Lung (tissue), 12 donors: Measurements from ENCODE around the gene EPDR1. TPM values are rescaled to one million over a fixed set of nuclear protein-coding genes. Genes with fewer than 3 reads are reported as not detected.

ENCODE experiments used
- ATAC-seq: fragments of 200-7000 bp; cut with Tn5 transposase; one replicate; pipeline ENCODE4 v1.9.1; 2020; ENCODE audit warnings: moderate number of reproducible peaks; ENCODE audit not compliant: insufficient read depth, low FRiP score
- DNase-seq, 3 donors: peaks; one replicate each; pipeline ENCODE4 v3.0.0-alpha.2; 2013 to 2017
- H3K27ac ChIP-seq, 2 donors: one replicate each; pipeline ENCODE4 v1.5.1; 2013; ENCODE audit warnings: mild to moderate bottlenecking in 2 of 2, moderate library complexity in 2 of 2, control low read depth in 1 of 2, inconsistent platforms in 1 of 2, low read depth in 1 of 2, low read length in 1 of 2
- H3K27me3 ChIP-seq, 3 donors: one replicate each; pipeline ENCODE4 v1.5.1; 2013; ENCODE audit warnings: low read length in 2 of 3; ENCODE audit not compliant: control insufficient read depth in 3 of 3, insufficient read depth in 3 of 3
- H3K36me3 ChIP-seq, 4 donors: one replicate each; pipeline ENCODE4 v1.5.1; 2013; ENCODE audit warnings: low read length in 4 of 4, mild to moderate bottlenecking in 1 of 4, moderate library complexity in 1 of 4; ENCODE audit not compliant: control insufficient read depth in 4 of 4, insufficient read depth in 4 of 4
- H3K4me1 ChIP-seq, 5 donors: one replicate each; pipeline ENCODE4 v1.5.1; 2013; ENCODE audit warnings: low read length in 5 of 5, mild to moderate bottlenecking in 2 of 5, moderate library complexity in 1 of 5; ENCODE audit not compliant: control insufficient read depth in 5 of 5, insufficient read depth in 5 of 5
- H3K4me3 ChIP-seq: one replicate; pipeline ENCODE4 v1.5.1; 2013; ENCODE audit warnings: mild to moderate bottlenecking, control low read depth, moderate library complexity
- H3K9ac ChIP-seq, 2 donors: one replicate each; pipeline ENCODE4 v1.5.1; 2013; ENCODE audit warnings: low read length in 2 of 2, control low read depth in 1 of 2; ENCODE audit not compliant: insufficient read depth in 1 of 2
- H3K9me3 ChIP-seq, 4 donors: one replicate each; pipeline ENCODE4 v1.5.1; 2013; ENCODE audit warnings: low read length in 3 of 4, mild to moderate bottlenecking in 1 of 4, moderate library complexity in 1 of 4; ENCODE audit not compliant: control insufficient read depth in 4 of 4, insufficient read depth in 3 of 4
- CTCF ChIP-seq: IDR thresholded peaks from 2 replicates; pipeline ENCODE4 v1.5.1; 2012; ENCODE audit warnings: mild to moderate bottlenecking; ENCODE audit errors: control extremely low read depth, extremely low read depth
- WGBS, 2 donors: extraction: QIAGEN DNeasy Blood & Tissue Kit; methylation state at CpG; one replicate each; pipeline ENCODE4 v1.1.7; 2013; 5-methylcytosine and 5-hydroxymethylcytosine counted together
- polyA plus RNA-seq, 2 donors: library from polyadenylated mRNA; stranded (reverse); fragments of 200-250 nt; gene quantifications; one replicate each; pipeline ENCODE4 v1.2.1, GENCODE V29; 2013
- total RNA-seq, 2 donors: library from RNA; depleted of rRNA in 1 of 2; stranded (reverse); fragments of >200 nt in 1 of 2; gene quantifications; one replicate each; pipeline ENCODE4 v1.2.1, GENCODE V29; 2014 to 2021
- donor health status: control.
- donor health status: control.
- donor health status: Bipolar disorder and iron deficiency.
- donor health status: healthy.
- donor health status: DM: yes; HTN: yes; CAD: no.

Gene EPDR1
- total and polyA plus RNA-seq, 4 donors, result 22.5 to 93.2 (median 49.1) TPM

- peaks cover 0 to 2% (median 0%) of the 10 kb centered on the region in 3 donors for H3K27me3 ChIP-seq
- peaks cover 0 to 4% (median under 1%) of the 10 kb centered on the region in 4 donors for H3K36me3 ChIP-seq
- no peak overlapping the region for H3K4me3 ChIP-seq
- 69 to 82% methylated on average over 1 of the region's 1 CpG for WGBS, 2 donors
- no peak overlapping the region for H3K27ac ChIP-seq
- no peak for ATAC-seq
- H3K4me1 ChIP-seq, result peaks cover 0 to 11% (median 4%) of the 10 kb centered on the region in 5 donors
- TF ChIP-seq CTCF, result no peak
- DNase-seq, result no peak
- no peak overlapping the region for H3K9ac ChIP-seq
- peaks cover 0 to 8% (median 2%) of the 10 kb centered on the region in 4 donors for H3K9me3 ChIP-seq
Measured at GRCh38 chr7:37923996-37924395, 3.6 kb downstream of the EPDR1 start.

DNA sequence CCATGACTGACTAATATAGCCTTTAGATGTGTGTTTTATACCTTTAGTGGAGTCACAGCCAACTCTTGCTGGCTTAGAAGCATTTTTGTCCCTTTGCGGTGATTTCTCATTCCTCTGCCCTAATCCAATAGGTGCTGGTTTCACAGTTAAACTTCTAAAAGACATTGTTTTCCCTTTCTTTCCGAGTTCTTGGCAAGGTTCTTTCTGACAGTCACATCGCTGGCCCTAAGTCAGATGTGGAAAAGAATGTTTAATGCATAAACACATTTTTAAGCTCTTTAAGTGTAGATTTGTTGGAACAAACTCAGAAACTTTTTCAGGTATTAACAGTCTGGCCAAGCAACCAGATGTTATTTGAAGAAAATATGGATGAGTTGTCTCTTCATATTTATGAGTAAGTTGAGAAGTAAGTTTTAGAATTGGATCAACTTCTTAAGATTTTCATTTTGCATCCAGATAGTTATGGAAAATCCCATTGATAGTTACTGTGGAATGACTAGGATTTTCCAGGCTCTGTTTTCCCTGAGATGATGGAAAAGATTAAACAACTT lies 4.1 kb downstream of the EPDR1 start:
- Histone ChIP-seq H3K36me3 (peaks cover 0 to 4% (median under 1%) of the 10 kb centered on the region in 4 donors), H3K4me1 (peaks cover 0 to 14% (median 4%) of the 10 kb centered on the region in 5 donors), H3K4me3 (no peak overlapping the region), H3K27me3 (peaks cover 0 to 1% (median 0%) of the 10 kb centered on the region in 3 donors), H3K9me3 (peaks cover 0 to 8% (median 2%) of the 10 kb centered on the region in 4 donors), H3K27ac (no peak overlapping the region), H3K9ac (no peak overlapping the region)
- 71 to 85% methylated on average over 3 of the region's 3 CpGs for WGBS, 2 donors
- no peak for DNase-seq
- ATAC-seq, result no peak
- TF ChIP-seq CTCF, result no peak

GRCh38 chr7:37925620-37926019 lies 5.2 kb downstream of the EPDR1 start:
- no peak for ATAC-seq
- no peak for TF ChIP-seq CTCF
- H3K27ac ChIP-seq, result no peak overlapping the region
- peaks cover 0 to 8% (median 2%) of the 10 kb centered on the region in 4 donors for H3K9me3 ChIP-seq
- peaks cover 0 to 4% (median under 1%) of the 10 kb centered on the region in 4 donors for H3K36me3 ChIP-seq
- no peak overlapping the region for H3K4me3 ChIP-seq
- DNase-seq, result no peak
- 92 to 97% methylated on average over 1 of the region's 1 CpG for WGBS, 2 donors
- H3K4me1 ChIP-seq, result peaks cover 0 to 14% (median 4%) of the 10 kb centered on the region in 5 donors
- H3K9ac ChIP-seq, result no peak overlapping the region
- no peaks in the 10 kb centered on the region for H3K27me3 ChIP-seq
